ENCODE data around the gene TRAFD1. TPM values are rescaled to one million over a fixed set of nuclear protein-coding genes. Genes with fewer than 3 reads are reported as not detected.
A peak's percentile ranks its signal among the peaks of the same experiment; 100 is the strongest.

TRAFD1 gene
- total and polyA plus RNA-seq, 2 donors (not counting 3 experiments of a cell fraction or from before 2014, with no cell fraction given): 20.3 to 24.9 TPM

DNA sequence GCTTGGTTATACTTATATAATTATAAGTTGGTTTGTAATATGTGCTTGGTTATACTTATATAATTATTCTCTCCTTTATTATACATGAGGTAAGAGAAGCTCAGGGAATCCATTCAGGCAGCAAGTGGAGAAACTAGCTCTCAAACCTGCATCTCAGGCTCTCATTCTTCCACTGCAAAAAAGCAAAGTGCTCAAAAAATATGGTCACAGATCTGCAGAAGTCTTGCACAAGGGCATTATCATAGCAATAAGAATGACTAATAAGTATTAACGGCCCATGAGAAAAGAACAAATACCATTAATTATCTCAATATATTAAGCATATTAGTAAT lies 476 bp upstream of the TRAFD1 start:
- Histone ChIP-seq H3K36me3 (ENCODE audit: control insufficient read depth in 2 of 2, extremely low read depth in 1 of 2, insufficient read depth in 2 of 2, low read length in 2 of 2) (no peaks in the 10 kb centered on the region), H3K4me2 (ENCODE audit: insufficient read depth, low read length) (no peak overlapping the region), H3K4me3 (replicated peaks in 1 of 3; ENCODE audit: insufficient read depth in 1 of 3, low read depth in 1 of 3, low read length in 3 of 3) (no peak overlapping the region), H3K9ac (replicated peaks; ENCODE audit: extremely low read depth, insufficient read depth, low read length) (no peak overlapping the region), H3K9me1 (replicated peaks; ENCODE audit: control insufficient read depth, extremely low read depth, insufficient read depth, low read length) (no peaks in the 10 kb centered on the region), H2AFZ (ENCODE audit: low read depth, low read length) (no peak overlapping the region), H4K20me1 (replicated peaks; ENCODE audit: control insufficient read depth, extremely low read depth, insufficient read depth, low read length) (no peaks in the 10 kb centered on the region), H3K9me3 (replicated peaks; ENCODE audit: control insufficient read depth, insufficient read depth, low read length) (no peaks in the 10 kb centered on the region), H3K79me2 (ENCODE audit: control insufficient read depth, insufficient read depth, low read length) (peaks cover 5% of the 10 kb centered on the region), H3K27me3 (ENCODE audit: control insufficient read depth in 2 of 2, insufficient read depth in 2 of 2, low read length in 2 of 2) (peaks cover 0 to 2% of the 10 kb centered on the region in 2 experiments), H3K27ac (ENCODE audit: insufficient read depth, low read depth, low read length) (no peak overlapping the region), H3K4me1 (ENCODE audit: control insufficient read depth, extremely low read depth, insufficient read depth, low read length) (peaks cover 9% of the 10 kb centered on the region)
- TF ChIP-seq, protein P1, sequence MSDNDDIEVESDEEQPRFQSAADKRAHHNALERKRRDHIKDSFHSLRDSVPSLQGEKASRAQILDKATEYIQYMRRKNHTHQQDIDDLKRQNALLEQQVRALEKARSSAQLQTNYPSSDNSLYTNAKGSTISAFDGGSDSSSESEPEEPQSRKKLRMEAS (IDR thresholded peaks at IDR 0.05; ENCODE audit: insufficient read depth, insufficient read length): no peak
- TF ChIP-seq, protein P2, sequence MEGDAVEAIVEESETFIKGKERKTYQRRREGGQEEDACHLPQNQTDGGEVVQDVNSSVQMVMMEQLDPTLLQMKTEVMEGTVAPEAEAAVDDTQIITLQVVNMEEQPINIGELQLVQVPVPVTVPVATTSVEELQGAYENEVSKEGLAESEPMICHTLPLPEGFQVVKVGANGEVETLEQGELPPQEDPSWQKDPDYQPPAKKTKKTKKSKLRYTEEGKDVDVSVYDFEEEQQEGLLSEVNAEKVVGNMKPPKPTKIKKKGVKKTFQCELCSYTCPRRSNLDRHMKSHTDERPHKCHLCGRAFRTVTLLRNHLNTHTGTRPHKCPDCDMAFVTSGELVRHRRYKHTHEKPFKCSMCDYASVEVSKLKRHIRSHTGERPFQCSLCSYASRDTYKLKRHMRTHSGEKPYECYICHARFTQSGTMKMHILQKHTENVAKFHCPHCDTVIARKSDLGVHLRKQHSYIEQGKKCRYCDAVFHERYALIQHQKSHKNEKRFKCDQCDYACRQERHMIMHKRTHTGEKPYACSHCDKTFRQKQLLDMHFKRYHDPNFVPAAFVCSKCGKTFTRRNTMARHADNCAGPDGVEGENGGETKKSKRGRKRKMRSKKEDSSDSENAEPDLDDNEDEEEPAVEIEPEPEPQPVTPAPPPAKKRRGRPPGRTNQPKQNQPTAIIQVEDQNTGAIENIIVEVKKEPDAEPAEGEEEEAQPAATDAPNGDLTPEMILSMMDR (IDR thresholded peaks at IDR 0.05; ENCODE audit: extremely low read depth in 1 of 2, insufficient read depth in 1 of 2, low read depth in 1 of 2, low read length in 2 of 2): no peak
- TF ChIP-seq POLR2A (IDR thresholded peaks at IDR 0.05; ENCODE audit: low read depth, low read length): no peak
- intact Hi-C loops (cut with micrococcal nuclease) (loop anchor here (1.0 to 2.0 kb wide), 2 partner anchors 9 to 16 kb away; partner anchors contain the start of gene NAA25), dilution Hi-C loops (cut with MboI; ENCODE audit: extremely low pct_ligation_motif_present, low sequenced_read_pairs) (no loop called here)
- POLR2A ChIA-PET: interaction anchor here (0.7 to 1.8 kb wide), 4 partner anchors 8 to 29 kb away, joined by 3 to 13 read pairs (median 4); partner anchors contain the start of gene NAA25
- CTCF ChIA-PET: interaction anchor here (0.6 to 2.7 kb wide), 5 partner anchors 8 to 286 kb away, joined by 3 to 12 read pairs (median 6); partner anchors contain the start of gene NAA25
- FAIRE-seq: no peak
- no peak for DNase-seq (ENCODE audit: low read depth, low spot score)
- BruUV-seq (replicated peaks): no TSS peak

DNA sequence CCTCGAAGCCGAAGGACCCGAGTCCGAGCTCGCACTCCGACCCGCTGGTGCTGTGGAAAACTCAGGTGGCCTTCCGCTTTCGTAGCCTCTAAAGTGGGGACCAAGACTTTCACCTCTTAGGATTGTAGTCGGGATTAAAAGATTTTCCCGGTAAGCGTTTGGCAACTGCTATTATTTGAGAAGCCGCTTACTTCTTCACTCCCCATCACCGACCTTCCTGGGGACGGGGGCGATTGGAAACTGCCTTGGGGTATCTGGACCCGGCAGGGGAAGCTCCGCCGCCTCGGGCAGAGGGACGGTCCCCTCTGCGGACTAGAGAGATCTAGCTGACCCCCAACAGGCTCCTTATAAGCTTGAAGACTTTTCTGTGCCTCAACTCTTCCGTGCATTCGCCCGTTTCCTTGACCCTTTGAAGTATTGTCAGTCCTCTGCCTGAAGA lies 659 bp downstream of the TRAFD1 start:
- CTCF ChIA-PET: interaction anchor here (0.9 to 2.3 kb wide), 3 partner anchors 9 to 134 kb away, joined by 3 to 8 read pairs (median 6); no protein-coding TSS in a partner anchor

More for the DNA sequence above, 659 bp downstream of the TRAFD1 start:
- TF ChIP-seq, protein P1 (IDR thresholded peaks at IDR 0.05; ENCODE audit: insufficient read depth, insufficient read length): no peak
- TF ChIP-seq MYC (IDR thresholded peaks at IDR 0.05; ENCODE audit: low read depth, low read length): no peak
- TF ChIP-seq, protein P2 (IDR thresholded peaks at IDR 0.05; ENCODE audit: extremely low read depth in 1 of 2, insufficient read depth in 1 of 2, low read depth in 1 of 2, low read length in 2 of 2): no peak
- POLR2A ChIA-PET: interaction anchor here (1.2 to 1.8 kb wide), 3 partner anchors 9 to 19 kb away, joined by 3 to 13 read pairs (median 4); no protein-coding TSS in a partner anchor
- no TSS peak for BruUV-seq (replicated peaks)
- Histone ChIP-seq H3K4me2 (ENCODE audit: insufficient read depth, low read length) (peak overlapping the region; percentile 44), H2AFZ (ENCODE audit: low read depth, low read length) (peak overlapping the region; percentile 80), H3K9me3 (replicated peaks; ENCODE audit: control insufficient read depth, insufficient read depth, low read length) (no peaks in the 10 kb centered on the region), H3K27ac (ENCODE audit: insufficient read depth, low read depth, low read length) (no peak overlapping the region), H3K79me2 (ENCODE audit: control insufficient read depth, insufficient read depth, low read length) (peaks cover 5% of the 10 kb centered on the region), H3K27me3 (ENCODE audit: control insufficient read depth in 2 of 2, insufficient read depth in 2 of 2, low read length in 2 of 2) (peaks cover 0 to 2% of the 10 kb centered on the region in 2 experiments), H3K9me1 (replicated peaks; ENCODE audit: control insufficient read depth, extremely low read depth, insufficient read depth, low read length) (no peaks in the 10 kb centered on the region), H3K4me1 (ENCODE audit: control insufficient read depth, extremely low read depth, insufficient read depth, low read length) (peaks cover 20% of the 10 kb centered on the region), H4K20me1 (replicated peaks; ENCODE audit: control insufficient read depth, extremely low read depth, insufficient read depth, low read length) (no peaks in the 10 kb centered on the region), H3K36me3 (ENCODE audit: control insufficient read depth in 2 of 2, extremely low read depth in 1 of 2, insufficient read depth in 2 of 2, low read length in 2 of 2) (no peaks in the 10 kb centered on the region), H3K4me3 (replicated peaks in 1 of 3; ENCODE audit: insufficient read depth in 1 of 3, low read depth in 1 of 3, low read length in 3 of 3) (peak overlapping the region; percentile 52 to 64 (median 61)), H3K9ac (replicated peaks; ENCODE audit: extremely low read depth, insufficient read depth, low read length) (peak overlapping the region; percentile 82)
- intact Hi-C loops (cut with micrococcal nuclease): loop anchor here (1.0 to 2.0 kb wide), 2 partner anchors 10 to 17 kb away; partner anchors contain the start of gene NAA25
- FAIRE-seq (no peak), DNase-seq (ENCODE audit: low read depth, low spot score) (peak; percentile 43)
- dilution Hi-C loops (cut with MboI; ENCODE audit: extremely low pct_ligation_motif_present, low sequenced_read_pairs): no loop called here
